Measurements from ENCODE around the gene CIROP.

Gene CIROP

DNA sequence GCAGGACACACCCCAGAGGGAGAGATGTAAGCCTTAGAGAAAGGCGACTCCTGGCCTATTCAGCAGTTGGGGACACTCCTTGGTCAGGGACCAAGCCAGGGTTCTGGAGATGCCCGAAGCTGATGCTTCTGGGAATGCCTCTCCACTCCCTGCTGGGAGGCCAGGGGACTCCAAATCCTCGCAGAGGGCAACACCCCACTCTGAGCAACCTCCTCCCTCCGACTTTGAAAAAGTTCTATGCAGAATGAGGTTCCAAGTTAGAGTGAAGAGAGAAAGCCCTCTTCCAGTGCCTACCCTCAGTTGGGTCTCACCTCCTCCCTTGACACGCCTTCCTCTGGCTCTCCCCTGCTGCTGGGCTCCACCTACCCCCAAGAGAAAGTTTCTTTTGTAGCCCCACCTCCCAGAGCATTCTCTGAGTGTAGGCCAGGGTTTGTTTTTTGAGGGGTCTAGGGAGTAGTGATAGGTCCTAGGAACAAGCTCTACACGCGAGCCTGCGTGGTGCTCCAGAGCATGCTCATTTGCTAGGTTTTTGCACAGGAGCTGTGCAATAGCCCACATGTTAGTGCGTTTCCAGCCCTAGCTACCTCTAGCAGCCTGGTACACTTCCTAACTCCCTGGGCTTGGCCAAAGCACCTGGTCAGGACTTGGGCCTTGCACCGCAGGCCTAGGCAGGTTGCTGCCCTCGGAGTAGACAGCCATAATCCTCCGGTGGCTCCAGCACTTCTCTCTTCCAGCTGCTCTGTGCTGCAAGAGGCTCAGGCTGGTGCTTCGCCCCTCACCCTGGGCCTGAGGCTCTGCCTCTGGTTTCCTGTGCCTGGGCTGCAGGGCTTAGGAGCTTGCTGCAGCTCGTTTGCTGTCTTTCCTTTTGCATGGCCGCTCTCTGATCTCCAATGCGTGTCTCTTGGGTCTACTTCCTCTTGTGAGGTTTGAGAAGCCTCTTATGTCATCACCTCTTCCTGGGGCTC, 14.9 kb upstream of the CIROP start:
- H3K4me3 ChIP-seq (ENCODE audit: insufficient read depth, low read length, poor library complexity, severe bottlenecking): no peak overlapping the region

DNA sequence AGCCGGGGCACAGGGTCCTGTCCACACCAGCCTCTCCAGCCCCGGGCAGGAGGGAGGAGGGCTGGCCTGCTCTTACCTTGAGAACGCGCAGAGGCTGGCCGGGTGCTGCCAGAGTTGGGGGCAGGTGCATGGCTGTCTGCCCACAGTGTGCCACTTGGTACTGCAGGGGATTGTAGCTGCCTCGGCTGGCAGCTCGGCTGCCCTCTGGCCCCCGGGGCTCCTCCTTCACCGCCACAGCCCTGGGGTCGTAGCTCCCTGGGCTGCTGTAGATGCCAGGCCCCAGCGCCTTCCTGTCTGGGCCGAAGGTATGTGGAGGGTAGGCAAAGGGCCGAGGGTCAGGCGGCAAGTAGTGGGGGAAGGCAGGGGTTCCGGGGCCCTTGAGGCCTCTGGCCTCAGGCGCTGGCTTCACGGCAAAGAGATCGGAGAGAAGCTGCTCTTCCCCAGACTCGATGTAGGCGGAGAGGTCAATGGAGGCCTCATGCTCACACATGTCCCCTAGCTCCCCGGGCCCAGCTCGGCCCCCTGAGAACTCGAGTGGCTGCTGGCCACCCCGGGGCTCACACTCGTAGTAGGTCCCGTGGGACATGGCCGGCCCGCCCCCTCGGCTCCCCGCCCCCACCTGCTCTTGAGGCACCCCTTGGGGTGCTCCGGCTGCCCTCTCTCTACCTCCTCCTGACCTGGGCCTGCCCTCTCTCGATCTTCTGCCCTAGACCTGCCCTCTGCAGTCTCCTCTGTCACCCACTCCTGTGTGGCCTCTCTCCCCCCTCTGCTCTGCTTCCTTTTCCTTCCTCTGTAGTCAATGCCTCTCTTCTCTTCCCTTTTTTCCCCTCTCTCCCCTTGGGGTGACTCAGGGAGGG, 13.9 kb upstream of the CIROP start, which contains the start of gene CEBPE:
Gene CEBPE (minus strand): TSS at position 750 of the 857 bp plus-strand sequence. CDS start 164 bp downstream, at position 586.
- no peak for TF ChIP-seq EZH2phosphoT487 (conservative IDR thresholded peaks at IDR 0.05; ENCODE audit: low read length)
- TF ChIP-seq, protein P1, sequence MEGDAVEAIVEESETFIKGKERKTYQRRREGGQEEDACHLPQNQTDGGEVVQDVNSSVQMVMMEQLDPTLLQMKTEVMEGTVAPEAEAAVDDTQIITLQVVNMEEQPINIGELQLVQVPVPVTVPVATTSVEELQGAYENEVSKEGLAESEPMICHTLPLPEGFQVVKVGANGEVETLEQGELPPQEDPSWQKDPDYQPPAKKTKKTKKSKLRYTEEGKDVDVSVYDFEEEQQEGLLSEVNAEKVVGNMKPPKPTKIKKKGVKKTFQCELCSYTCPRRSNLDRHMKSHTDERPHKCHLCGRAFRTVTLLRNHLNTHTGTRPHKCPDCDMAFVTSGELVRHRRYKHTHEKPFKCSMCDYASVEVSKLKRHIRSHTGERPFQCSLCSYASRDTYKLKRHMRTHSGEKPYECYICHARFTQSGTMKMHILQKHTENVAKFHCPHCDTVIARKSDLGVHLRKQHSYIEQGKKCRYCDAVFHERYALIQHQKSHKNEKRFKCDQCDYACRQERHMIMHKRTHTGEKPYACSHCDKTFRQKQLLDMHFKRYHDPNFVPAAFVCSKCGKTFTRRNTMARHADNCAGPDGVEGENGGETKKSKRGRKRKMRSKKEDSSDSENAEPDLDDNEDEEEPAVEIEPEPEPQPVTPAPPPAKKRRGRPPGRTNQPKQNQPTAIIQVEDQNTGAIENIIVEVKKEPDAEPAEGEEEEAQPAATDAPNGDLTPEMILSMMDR (IDR thresholded peaks at IDR 0.05; ENCODE audit: insufficient read depth, low read length, poor library complexity, severe bottlenecking): no peak

More for the DNA sequence above, 14.9 kb upstream of the CIROP start:
- no peak for TF ChIP-seq EZH2phosphoT487 (conservative IDR thresholded peaks at IDR 0.05; ENCODE audit: low read length)
- TF ChIP-seq, protein P1 (IDR thresholded peaks at IDR 0.05; ENCODE audit: insufficient read depth, low read length, poor library complexity, severe bottlenecking): no peak
- no peak overlapping the region for H3K9ac ChIP-seq (ENCODE audit: low read length)
- H3K9me3 ChIP-seq (ENCODE audit: insufficient read depth, low read length): no peaks in the 10 kb centered on the region
- H2AFZ ChIP-seq (ENCODE audit: low read depth, low read length, severe bottlenecking): no peak overlapping the region
- H3K79me2 ChIP-seq (ENCODE audit: insufficient read depth, low read length): no peaks in the 10 kb centered on the region
- H3K4me2 ChIP-seq (ENCODE audit: low read depth, low read length, poor library complexity, severe bottlenecking): no peak overlapping the region
- no peaks in the 10 kb centered on the region for H3F3A ChIP-seq (ENCODE audit: insufficient read depth)
- no peaks in the 10 kb centered on the region for H3K9me2 ChIP-seq (replicated peaks; ENCODE audit: insufficient read depth, low read length)
- no peaks in the 10 kb centered on the region for H4K20me1 ChIP-seq (ENCODE audit: low read depth, low read length)
- H3K27ac ChIP-seq (ENCODE audit: low read depth, low read length): no peak overlapping the region
- H3K36me3 ChIP-seq (ENCODE audit: low read length): no peaks in the 10 kb centered on the region
- no peaks in the 10 kb centered on the region for H3K27me3 ChIP-seq (ENCODE audit: low read length)

DNA sequence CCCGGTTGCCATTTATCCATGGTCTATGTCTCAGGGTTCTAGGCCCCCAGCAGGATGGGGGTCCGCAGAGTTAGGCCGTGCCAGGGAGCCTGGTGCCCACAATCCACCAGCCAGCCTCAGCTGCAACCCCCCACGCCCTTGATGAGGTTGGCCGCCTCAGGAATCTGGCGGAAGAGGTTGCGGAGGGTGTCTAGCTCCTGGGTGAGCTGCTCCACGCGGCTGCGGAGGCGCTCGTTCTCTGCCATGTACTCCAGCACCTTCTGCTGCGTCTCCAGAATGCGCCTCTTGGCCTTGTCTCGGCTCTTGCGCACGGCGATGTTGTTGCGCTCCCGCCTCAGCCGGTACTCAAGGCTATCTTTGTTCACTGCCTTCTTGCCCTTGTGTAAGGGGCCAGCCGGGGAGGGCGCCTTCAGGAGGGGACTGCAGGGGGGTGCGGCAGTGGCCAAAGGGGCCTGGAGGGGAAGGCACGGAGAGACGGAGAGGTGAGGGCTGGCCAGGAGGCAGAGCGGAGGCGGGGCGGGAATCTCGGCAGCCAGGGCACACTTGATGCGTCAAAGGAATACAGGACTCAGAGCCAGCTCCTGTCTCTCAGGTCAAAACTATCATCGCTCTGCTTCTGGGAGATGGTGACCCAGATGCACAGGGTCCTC, 12.7 kb upstream of the CIROP start:
- H3K4me2 ChIP-seq (ENCODE audit: low read depth, low read length, poor library complexity, severe bottlenecking): no peak overlapping the region
- H3K27me3 ChIP-seq (ENCODE audit: low read length): no peaks in the 10 kb centered on the region
- H4K20me1 ChIP-seq (ENCODE audit: low read depth, low read length): no peaks in the 10 kb centered on the region
- no peaks in the 10 kb centered on the region for H3K79me2 ChIP-seq (ENCODE audit: insufficient read depth, low read length)
- no peak overlapping the region for H3K9ac ChIP-seq (ENCODE audit: low read length)
- no peaks in the 10 kb centered on the region for H3K9me2 ChIP-seq (replicated peaks; ENCODE audit: insufficient read depth, low read length)
- no peak overlapping the region for H3K27ac ChIP-seq (ENCODE audit: low read depth, low read length)
- H2AFZ ChIP-seq (ENCODE audit: low read depth, low read length, severe bottlenecking): no peak overlapping the region
- H3K9me3 ChIP-seq (ENCODE audit: insufficient read depth, low read length): no peaks in the 10 kb centered on the region
- H3K36me3 ChIP-seq (ENCODE audit: low read length): no peaks in the 10 kb centered on the region
- H3F3A ChIP-seq (ENCODE audit: insufficient read depth): no peaks in the 10 kb centered on the region
- no peak overlapping the region for H3K4me3 ChIP-seq (ENCODE audit: insufficient read depth, low read length, poor library complexity, severe bottlenecking)
- TF ChIP-seq, protein P1 (IDR thresholded peaks at IDR 0.05; ENCODE audit: insufficient read depth, low read length, poor library complexity, severe bottlenecking): no peak
- TF ChIP-seq EZH2phosphoT487 (conservative IDR thresholded peaks at IDR 0.05; ENCODE audit: low read length): no peak

More for the DNA sequence above, 13.9 kb upstream of the CIROP start, which contains the start of gene CEBPE:
- no peaks in the 10 kb centered on the region for H3F3A ChIP-seq (ENCODE audit: insufficient read depth)
- H3K27ac ChIP-seq (ENCODE audit: low read depth, low read length): no peak within 1 kb of the TSS
- H3K9ac ChIP-seq (ENCODE audit: low read length): no peak within 1 kb of the TSS
- no peaks in the 10 kb centered on the region for H4K20me1 ChIP-seq (ENCODE audit: low read depth, low read length)
- H2AFZ ChIP-seq (ENCODE audit: low read depth, low read length, severe bottlenecking): no peak within 1 kb of the TSS
- H3K27me3 ChIP-seq (ENCODE audit: low read length): no peaks in the 10 kb centered on the region
- H3K36me3 ChIP-seq (ENCODE audit: low read length): no peaks in the 10 kb centered on the region
- H3K4me3 ChIP-seq (ENCODE audit: insufficient read depth, low read length, poor library complexity, severe bottlenecking): no peak within 1 kb of the TSS
- no peaks in the 10 kb centered on the region for H3K79me2 ChIP-seq (ENCODE audit: insufficient read depth, low read length)
- H3K9me2 ChIP-seq (replicated peaks; ENCODE audit: insufficient read depth, low read length): no peaks in the 10 kb centered on the region
- no peak within 1 kb of the TSS for H3K4me2 ChIP-seq (ENCODE audit: low read depth, low read length, poor library complexity, severe bottlenecking)
- H3K9me3 ChIP-seq (ENCODE audit: insufficient read depth, low read length): no peaks in the 10 kb centered on the region

All from SU-DHL-6 (cell line).